SH-SY5Y (cell line): ENCODE data around the gene RSAD2.

ENCODE experiments used
- GATA2 ChIP-seq: IDR thresholded peaks from 2 replicates; pipeline ENCODE4 v1.6.1; 2011; ENCODE audit warnings: mild to moderate bottlenecking, low read depth, low read length
- GATA3 ChIP-seq: IDR thresholded peaks from 2 replicates; pipeline ENCODE4 v1.6.1; 2011; ENCODE audit warnings: low read depth, mild to moderate bottlenecking, low read length, moderate library complexity

The RSAD2 gene

GRCh38 chr2:6913415-6914157 is 36.0 kb downstream of the RSAD2 start:
- no peak for TF ChIP-seq GATA3
- no peak for TF ChIP-seq GATA2

GRCh38 chr2:6914828-6915227 is 37.3 kb downstream of the RSAD2 start:
- no peak for TF ChIP-seq GATA2

DNA sequence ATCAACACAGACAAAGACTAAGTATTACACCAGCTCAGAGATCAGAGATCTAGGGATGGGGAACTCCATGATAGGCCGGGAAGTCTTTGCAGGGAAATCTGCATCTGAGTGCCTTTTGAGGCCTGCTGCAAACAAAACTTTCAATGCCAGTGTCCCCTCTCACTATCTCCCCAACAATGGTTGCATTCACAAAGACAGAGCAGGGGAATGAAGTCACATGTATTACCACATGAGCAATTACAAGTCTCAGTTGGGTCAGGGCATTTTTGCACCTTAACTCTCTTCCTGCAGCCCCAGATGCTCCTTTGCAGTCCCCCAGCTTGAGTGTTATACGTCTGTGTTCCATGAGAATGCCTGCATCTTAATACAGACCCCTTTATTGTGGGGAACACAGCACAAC is 37.8 kb downstream of the RSAD2 start:
- TF ChIP-seq GATA3 (no peak), GATA2 (no peak)

DNA sequence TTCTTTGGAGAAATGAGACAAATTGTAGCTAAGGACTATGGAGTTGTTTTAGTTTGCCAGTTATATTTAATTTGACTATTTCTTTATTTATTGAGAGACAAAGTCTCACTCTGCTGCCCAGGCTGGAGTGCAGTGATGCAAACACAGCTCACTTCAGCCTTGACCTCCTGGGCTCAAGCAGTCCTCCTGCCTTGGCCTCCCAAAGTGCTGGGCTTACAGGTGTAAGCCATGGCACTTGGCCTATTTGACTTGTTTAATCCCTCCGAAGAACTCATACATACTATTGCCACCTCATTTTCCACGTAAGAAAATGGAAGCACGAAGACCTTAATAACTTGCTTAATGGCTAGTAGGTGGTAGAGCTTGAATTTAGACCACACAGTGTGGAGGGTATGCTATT is 38.6 kb downstream of the RSAD2 start:
- TF ChIP-seq GATA2 (no peak), GATA3 (no peak)

- TF ChIP-seq GATA3 (no peak), GATA2 (no peak)
These were observed 39.1 kb downstream of the RSAD2 start for GRCh38 chr2:6916736-6917070.

DNA sequence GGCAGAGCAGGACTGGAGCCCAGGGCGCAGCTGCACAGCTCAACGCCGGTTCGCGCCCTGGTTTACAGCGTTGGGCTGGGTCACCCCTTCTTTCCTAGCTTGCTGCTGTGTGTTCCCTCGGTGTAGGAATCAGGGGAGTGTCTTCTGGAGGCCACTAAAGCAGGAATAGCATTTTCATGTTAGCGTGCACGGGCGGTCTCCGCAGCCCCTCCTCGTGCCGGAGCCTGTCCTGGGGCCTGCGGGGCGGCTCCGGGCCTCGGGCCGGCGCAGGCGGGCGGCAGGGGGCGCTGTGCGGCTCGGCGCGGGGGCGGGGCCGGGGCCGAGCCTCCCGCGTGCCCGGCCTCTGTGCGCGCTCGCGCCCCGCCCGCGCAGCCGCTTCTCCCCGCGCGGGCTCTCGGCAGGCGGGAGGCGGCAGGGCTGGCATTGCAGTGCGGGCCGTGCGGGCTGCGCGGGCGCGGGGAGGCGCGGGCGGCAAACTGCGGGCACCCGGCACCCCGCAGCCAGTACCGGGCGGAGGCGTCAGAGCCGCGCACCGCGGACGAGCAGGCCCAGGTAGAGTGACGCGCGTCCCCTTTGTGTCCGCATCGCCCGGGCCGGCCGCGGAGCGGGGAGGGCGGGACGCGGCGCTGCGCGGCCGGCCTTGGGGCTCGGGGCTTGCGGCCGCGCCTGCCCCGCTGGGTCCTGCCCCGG is 39.6 kb downstream of the RSAD2 start, which contains the start of gene RNF144A:
Gene RNF144A (plus strand): TSS at position 342 of the 690 bp plus-strand sequence. CDS start 79,515 bp downstream, outside the sequence.
- no peak for TF ChIP-seq GATA3
- no peak for TF ChIP-seq GATA2

DNA sequence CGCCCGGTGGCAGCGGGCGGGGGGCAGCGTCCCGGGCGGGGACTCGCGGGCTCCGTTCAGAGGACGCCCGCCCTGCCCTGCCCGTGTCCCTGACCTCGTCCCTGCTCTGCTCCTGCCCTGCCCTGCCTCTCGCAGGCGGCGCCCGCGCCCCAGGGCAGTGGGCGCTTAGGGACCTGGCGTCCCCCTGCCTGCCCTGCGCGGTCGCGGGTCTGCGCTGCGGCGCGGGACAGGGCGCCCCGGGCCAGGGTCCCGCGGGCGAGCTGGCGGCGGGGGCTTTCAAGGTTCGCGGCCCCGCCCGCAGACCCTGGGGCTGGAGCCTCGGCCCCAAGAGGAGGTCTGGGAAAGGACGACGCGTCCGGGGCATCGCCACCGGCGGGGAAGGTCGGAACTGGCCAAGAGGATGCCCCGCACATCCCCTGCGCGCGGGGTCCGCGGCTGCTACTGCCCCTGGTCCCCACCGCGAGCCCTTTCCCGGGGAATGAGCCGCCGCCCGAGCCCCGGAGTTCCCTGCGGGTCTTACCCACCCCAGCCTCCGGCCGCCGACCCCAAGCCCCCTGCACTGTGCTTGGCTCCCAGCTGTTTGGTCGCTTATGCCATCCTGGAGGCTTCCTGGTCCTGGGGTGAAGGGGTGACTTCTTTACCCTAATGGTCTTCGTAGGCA is 40.3 kb downstream of the RSAD2 start:
- TF ChIP-seq GATA3, result no peak
- TF ChIP-seq GATA2, result no peak

DNA sequence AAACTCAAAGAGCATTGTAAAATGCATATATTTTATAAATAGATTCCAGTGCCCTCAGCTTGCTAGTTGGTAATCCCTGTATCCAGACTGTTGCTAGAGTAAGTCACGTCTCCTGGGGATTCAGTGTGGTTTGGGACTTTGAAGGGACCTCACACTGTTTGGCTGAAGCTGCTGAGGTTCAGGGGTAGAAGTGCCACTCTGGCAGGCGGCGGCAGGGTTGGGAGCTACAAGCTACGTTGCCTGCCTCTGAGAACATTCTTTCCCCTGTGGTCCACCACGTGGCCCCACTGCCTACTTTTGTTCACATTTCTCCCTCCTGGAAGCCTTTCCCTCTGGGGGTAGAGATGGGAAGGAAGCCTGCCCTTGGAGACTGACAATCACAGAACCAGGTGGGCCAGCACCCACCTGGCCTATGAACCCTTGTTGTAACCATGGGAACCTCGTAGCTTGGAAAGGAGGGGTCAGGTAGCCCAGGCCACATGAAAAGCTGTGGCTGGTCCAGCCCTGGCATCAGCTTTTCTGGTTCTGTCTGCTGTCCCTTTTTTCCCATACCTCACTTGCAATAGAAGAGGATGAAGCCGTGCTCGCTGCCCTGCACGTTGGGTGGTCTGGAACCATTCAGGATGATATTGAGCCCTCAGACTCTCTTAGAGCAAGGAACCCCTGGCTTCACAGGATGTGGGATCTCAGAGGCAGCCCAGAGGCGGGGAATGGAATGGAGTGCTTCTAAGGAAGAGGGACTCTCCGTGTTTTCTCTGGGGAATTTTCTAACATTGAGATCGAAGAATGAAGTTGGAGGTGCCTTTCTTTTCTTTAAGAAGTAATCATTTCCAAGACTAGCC is 42.5 kb downstream of the RSAD2 start:
- TF ChIP-seq GATA2 (no peak), GATA3 (no peak)

- TF ChIP-seq GATA2, result no peak
- TF ChIP-seq GATA3, result no peak
These were observed 43.1 kb downstream of the RSAD2 start for GRCh38 chr2:6920743-6921064.

GRCh38 chr2:6921321-6921922 is 43.8 kb downstream of the RSAD2 start:
- TF ChIP-seq GATA3, result no peak
- TF ChIP-seq GATA2, result no peak

- TF ChIP-seq GATA2, result no peak
- TF ChIP-seq GATA3, result no peak
These were observed 44.7 kb downstream of the RSAD2 start for GRCh38 chr2:6922201-6922656.

DNA sequence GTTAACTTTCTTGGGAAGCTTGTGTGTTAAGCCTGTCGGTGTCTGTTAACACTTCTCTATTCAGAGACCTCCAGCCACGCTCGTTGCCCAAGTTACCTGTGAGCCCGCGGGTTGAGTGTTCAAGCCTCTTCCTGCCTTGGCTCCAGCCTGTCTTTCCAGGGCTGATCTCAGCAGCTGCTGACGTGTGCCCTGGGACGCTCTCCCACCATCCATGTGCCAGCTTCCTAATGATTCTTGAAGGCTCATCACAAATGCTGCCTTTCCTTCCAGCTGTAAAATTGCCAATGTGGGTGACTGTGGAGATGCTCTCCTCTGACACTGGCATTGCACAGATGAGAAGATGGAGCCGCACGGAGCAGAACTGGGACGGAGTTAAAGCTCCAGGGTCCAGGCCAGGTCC is 45.7 kb downstream of the RSAD2 start:
- TF ChIP-seq GATA3, result no peak
- TF ChIP-seq GATA2, result no peak

DNA sequence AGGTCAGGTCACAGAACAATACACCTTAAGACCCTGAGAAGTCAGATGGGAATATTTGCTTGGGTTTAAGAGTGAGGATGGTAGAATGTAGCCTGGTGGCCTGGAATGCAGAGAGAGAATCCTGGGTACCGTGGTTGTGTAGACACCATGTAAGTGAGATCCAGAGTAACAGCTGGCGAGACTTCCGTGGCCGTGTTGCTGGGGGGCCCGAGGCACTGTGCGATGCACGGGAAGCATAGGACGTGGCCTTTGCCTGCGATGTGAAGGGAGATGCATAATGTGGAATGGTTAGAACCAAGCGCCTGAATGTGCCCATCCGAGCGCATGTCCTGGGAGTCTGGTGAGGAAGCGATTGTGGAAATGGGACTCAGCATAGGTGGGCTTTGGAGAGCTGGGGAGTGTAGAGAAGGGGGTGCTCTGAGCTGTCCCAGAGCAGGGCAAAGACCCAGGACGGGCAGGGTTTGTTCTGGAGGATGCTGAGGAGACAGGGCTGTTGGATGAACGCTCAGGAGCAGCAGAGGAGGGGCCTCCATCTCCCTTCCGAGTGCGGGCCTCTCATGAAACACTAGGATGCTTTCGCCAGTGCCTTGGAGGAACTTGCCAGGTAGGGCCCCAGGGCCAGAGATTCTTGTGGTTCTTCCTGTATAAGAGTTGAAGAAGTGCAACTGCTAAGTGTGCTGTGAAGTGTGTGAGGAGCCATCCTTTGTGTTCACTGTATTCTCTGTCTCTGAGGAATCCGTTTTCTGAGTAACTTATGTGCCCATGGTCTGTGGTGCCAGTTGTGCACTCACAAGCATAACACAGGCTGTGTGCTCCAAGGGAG is 46.7 kb downstream of the RSAD2 start:
- TF ChIP-seq GATA3, result no peak
- TF ChIP-seq GATA2, result no peak
